Measurements from ENCODE around the gene STAMBP. TPM values are rescaled to one million over a fixed set of nuclear protein-coding genes. Genes with fewer than 3 reads are reported as not detected.

The STAMBP gene
- total RNA-seq, 1 donor = 34.2 TPM

GRCh38 chr2:73836141-73836943 lies 7.6 kb downstream of the STAMBP start:
- H3K4me3 ChIP-seq (ENCODE audit: low read depth, low read length) = no peak overlapping the region
- TF ChIP-seq CTCF (IDR thresholded peaks at IDR 0.05; ENCODE audit: insufficient read depth, low read length) = no peak
- no peak for DNase-seq (ENCODE audit: low read depth)

- TF ChIP-seq CTCF (IDR thresholded peaks at IDR 0.05; ENCODE audit: insufficient read depth, low read length) = no peak
- H3K4me3 ChIP-seq (ENCODE audit: low read depth, low read length) = no peak overlapping the region
- DNase-seq (ENCODE audit: low read depth) = no peak
These were observed 9.3 kb downstream of the STAMBP start for GRCh38 chr2:73837847-73838585.

- DNase-seq (ENCODE audit: low read depth) = no peak
- no peak overlapping the region for H3K4me3 ChIP-seq (ENCODE audit: low read depth, low read length)
- TF ChIP-seq CTCF (IDR thresholded peaks at IDR 0.05; ENCODE audit: insufficient read depth, low read length) = no peak
These were observed 10.3 kb downstream of the STAMBP start for GRCh38 chr2:73838889-73839534.

DNA sequence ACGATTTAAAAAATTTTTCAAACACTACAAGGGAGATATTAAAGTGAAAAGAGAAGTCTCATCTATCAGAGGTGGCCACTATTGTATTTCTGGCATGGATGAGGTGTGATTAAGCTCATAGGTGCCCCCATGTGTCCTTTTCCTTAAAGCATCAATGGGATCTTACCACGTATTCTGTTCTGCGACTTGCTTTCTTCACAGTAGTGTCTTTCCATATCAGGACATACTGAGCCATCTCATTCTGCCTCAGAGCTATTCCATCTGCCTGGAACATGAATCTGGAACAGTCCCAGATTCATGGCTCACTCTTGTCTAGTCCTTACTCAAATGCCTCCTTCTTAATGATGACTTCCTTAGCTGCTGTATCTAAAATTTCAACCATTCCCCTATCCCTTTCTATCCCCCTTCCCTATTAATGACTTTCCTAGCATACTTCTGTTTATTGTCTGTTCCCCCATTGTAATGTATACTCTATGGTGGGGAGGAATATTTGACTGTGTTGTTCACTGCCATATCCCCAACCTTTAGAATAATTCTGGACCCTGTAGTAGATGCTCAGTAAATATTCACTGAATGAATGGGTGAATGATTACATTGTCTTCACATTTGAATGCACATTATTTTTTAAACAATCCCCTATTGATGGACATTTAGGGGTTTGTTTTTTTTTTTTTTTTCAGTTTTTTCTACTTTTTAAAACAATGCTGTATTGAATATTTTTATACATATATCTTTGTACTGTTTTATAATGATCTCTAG lies 11.1 kb downstream of the STAMBP start:
- TF ChIP-seq CTCF (IDR thresholded peaks at IDR 0.05; ENCODE audit: insufficient read depth, low read length) = no peak
- DNase-seq (ENCODE audit: low read depth) = no peak
- no peak overlapping the region for H3K4me3 ChIP-seq (ENCODE audit: low read depth, low read length)

DNA sequence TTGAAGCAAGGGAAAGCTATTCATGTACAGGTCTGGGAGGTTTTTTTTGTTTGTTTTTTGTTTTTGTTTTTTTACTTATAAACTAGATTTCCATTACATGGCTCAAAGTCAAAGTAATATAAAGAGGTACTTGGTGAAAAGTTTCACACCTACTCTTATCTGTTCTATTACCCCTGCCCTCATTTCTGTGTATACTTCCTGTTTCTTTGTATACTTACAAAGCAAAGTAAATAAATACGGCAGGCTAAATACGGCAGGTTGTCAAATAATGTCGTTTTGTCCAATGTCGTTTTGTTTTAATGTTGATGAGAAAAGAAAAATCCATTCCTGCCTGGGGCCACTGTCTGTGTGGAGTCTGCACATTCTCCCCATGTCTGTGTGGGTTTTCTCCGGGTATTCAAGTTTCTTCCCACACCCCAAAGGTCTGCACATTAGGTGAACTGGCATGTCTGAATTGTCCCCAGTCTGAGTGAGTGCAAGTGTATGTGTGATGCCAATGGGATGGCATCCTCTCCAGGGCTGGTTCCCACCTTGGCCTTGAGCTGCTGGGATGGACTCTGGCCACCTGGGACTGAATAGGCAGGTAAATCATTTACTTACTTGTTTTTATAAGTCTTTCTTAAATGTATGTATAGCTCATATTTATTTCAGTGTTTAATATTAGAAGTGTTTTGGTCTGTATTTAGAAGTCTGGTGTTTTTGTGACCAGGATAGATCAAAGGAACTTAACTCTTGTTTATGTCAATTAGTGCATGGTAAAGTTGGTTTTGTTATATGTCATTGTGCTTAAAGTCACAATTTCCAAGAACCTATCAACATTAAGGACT lies 13.4 kb downstream of the STAMBP start:
- no peak for DNase-seq (ENCODE audit: low read depth)
- no peak for TF ChIP-seq CTCF (IDR thresholded peaks at IDR 0.05; ENCODE audit: insufficient read depth, low read length)
- no peak overlapping the region for H3K4me3 ChIP-seq (ENCODE audit: low read depth, low read length)

GRCh38 chr2:73842739-73843019 lies 13.9 kb downstream of the STAMBP start:
- no peak for DNase-seq (ENCODE audit: low read depth)
- no peak overlapping the region for H3K4me3 ChIP-seq (ENCODE audit: low read depth, low read length)
- no peak for TF ChIP-seq CTCF (IDR thresholded peaks at IDR 0.05; ENCODE audit: insufficient read depth, low read length)
